K562 (cell line): Measurements from ENCODE around the gene HSD11B1. TPM values are rescaled to one million over a fixed set of nuclear protein-coding genes. Genes with fewer than 3 reads are reported as not detected.

ENCODE experiments used
- ARID2 ChIP-seq: fragments of 450-650 bp; IDR thresholded peaks from 2 replicates; pipeline ENCODE4 v1.6.1; 2017; ENCODE audit warnings: antibody characterized with exemption, mild to moderate bottlenecking
- CBFA2T3 ChIP-seq: fragments of 450-650 bp; IDR thresholded peaks from 2 replicates; pipeline ENCODE4 v1.6.1; 2017
- CBX3 ChIP-seq, 2 experiments: IDR thresholded peaks; 1 replicate in 1 of 2; 2 replicates in 1 of 2; pipeline ENCODE4 v1.6.1; 2012; ENCODE audit warnings: inconsistent platforms in 2 of 2, low read length in 2 of 2, borderline replicate concordance in 1 of 2, control low read depth in 1 of 2
- GABPA ChIP-seq: fragments of 200-800 bp; sonication (Bioruptor generic); conservative IDR thresholded peaks from 2 replicates; pipeline ENCODE4 v1.6.1; 2016; ENCODE audit warnings: low read depth, missing genetic modification characterization, missing compliant biosample characterization
- GABPB1 ChIP-seq: sonication (generic); formaldehyde crosslinking; IDR thresholded peaks from 2 replicates; pipeline ENCODE4 v1.8.0; 2022; ENCODE audit warnings: mild to moderate bottlenecking, missing genetic modification reagents
- HNRNPLL ChIP-seq: fragments of 200-400 bp; formaldehyde crosslinking; IDR thresholded peaks from 2 replicates; pipeline ENCODE4 v1.6.1; 2017; ENCODE audit warnings: low read length, low read depth, mild to moderate bottlenecking; ENCODE audit not compliant: poor library complexity, severe bottlenecking
- KLF13 ChIP-seq: fragments of 450-650 bp; IDR thresholded peaks from 2 replicates; pipeline ENCODE4 v1.6.1; 2016; ENCODE audit warnings: missing genetic modification characterization, low read depth, mild to moderate bottlenecking, missing compliant biosample characterization, moderate library complexity, borderline replicate concordance
- PTTG1 ChIP-seq: fragments of 450-650 bp; IDR thresholded peaks from 2 replicates; pipeline ENCODE4 v1.6.1; 2016; ENCODE audit warnings: low read depth, mild to moderate bottlenecking, missing genetic modification characterization, missing compliant biosample characterization
- RNF2 ChIP-seq: sonication (generic); IDR thresholded peaks from 2 replicates; pipeline ENCODE4 v1.6.1; 2016
- SRSF7 ChIP-seq: fragments of 200-400 bp; formaldehyde crosslinking; optimal IDR thresholded peaks from 2 replicates; pipeline ENCODE3; 2017; ENCODE audit warnings: mild to moderate bottlenecking, low read depth, low read length
- SRSF9 ChIP-seq: fragments of 200-400 bp; formaldehyde crosslinking; IDR thresholded peaks from 2 replicates; pipeline ENCODE4 v1.6.1; 2017; ENCODE audit warnings: low read depth, low read length, borderline replicate concordance
- TAF1 ChIP-seq: IDR thresholded peaks from 2 replicates; pipeline ENCODE4 v1.6.1; 2011; ENCODE audit warnings: mild to moderate bottlenecking, low read length, moderate library complexity; ENCODE audit not compliant: insufficient read depth, control insufficient read depth, severe bottlenecking; ENCODE audit errors: extremely low read depth
- WHSC1 ChIP-seq: IDR thresholded peaks from one replicate; pipeline ENCODE4 v1.6.1; 2012; ENCODE audit warnings: low read length, control low read depth, inconsistent platforms
- ZBTB17 ChIP-seq: fragments of 450-650 bp; formaldehyde crosslinking; IDR thresholded peaks from 2 replicates; pipeline ENCODE4 v1.4.0; 2020; ENCODE audit warnings: mild to moderate bottlenecking
- ZNF12 ChIP-seq: sonication (generic); formaldehyde crosslinking; IDR thresholded peaks from 2 replicates; pipeline ENCODE4 v1.4.0; 2020; ENCODE audit warnings: mild to moderate bottlenecking, missing genetic modification reagents
- ZNF224 ChIP-seq: sonication (generic); formaldehyde crosslinking; IDR thresholded peaks from 2 replicates; pipeline ENCODE4 v1.8.0; 2022; ENCODE audit warnings: mild to moderate bottlenecking, missing genetic modification reagents
- ZNF384 ChIP-seq: IDR thresholded peaks from 2 replicates; pipeline ENCODE4 v1.6.1; 2012; ENCODE audit warnings: low read depth, low read length, improper control_type of control experiment
- ZNF589 ChIP-seq: fragments of 200-800 bp; sonication (Bioruptor generic); IDR thresholded peaks from 2 replicates; pipeline ENCODE4 v1.6.1; 2016; ENCODE audit warnings: low read depth, missing genetic modification characterization, missing compliant biosample characterization
- ZNF77 ChIP-seq: fragments of 250-450 bp; sonication (Bioruptor Pico); IDR thresholded peaks from 2 replicates; pipeline ENCODE4 v1.5.0; 2020
- polyA plus RNA-seq, 8 experiments: library from polyadenylated mRNA; depleted of rRNA in 4 of 8; stranded (reverse) in 5 of 8; unstranded in 3 of 8; fragments of >200 nt; fragmentation: Nextera tagmentation in 2 of 8; fragmentation: Illumina TruSeq in 1 of 8; extraction: Ambion mirVana in 2 of 8; extraction: Trizol in 1 of 8; gene quantifications; 2 replicates each; pipeline versions ENCODE4 v1.2.1 to v1.2.3, GENCODE V29; 2011 to 2014; ENCODE audit warnings: inconsistent platforms in 1 of 8, missing spikeins in 1 of 8
- total RNA-seq, 7 experiments: library from RNA; depleted of rRNA in 6 of 7; stranded (reverse); fragments of >200 nt in 6 of 7; fragmentation: Illumina TruSeq in 2 of 7; extraction: Trizol in 2 of 7; gene quantifications; 2 replicates each; pipeline versions ENCODE4 v1.2.1 to v1.2.3, GENCODE V29; 2011 to 2021; ENCODE audit warnings: low replicate concordance in 1 of 7
- TF ChIP-seq, protein P1 (sequence below): IDR thresholded peaks from 3 replicates; pipeline ENCODE4 v1.6.1; 2011; ENCODE audit warnings: borderline replicate concordance, mild to moderate bottlenecking; ENCODE audit not compliant: insufficient read length, insufficient read depth
- TF ChIP-seq, protein P2 (sequence below): fragments of 450-650 bp; formaldehyde crosslinking; IDR thresholded peaks from 2 replicates; pipeline ENCODE4 v1.4.0; 2020; ENCODE audit warnings: mild to moderate bottlenecking, moderate library complexity
- TF ChIP-seq, protein P3 (sequence below): sonication (generic); formaldehyde crosslinking; IDR thresholded peaks from 2 replicates; pipeline ENCODE4 v1.8.1; 2023; ENCODE audit warnings: mild to moderate bottlenecking, missing genetic modification reagents
- TF ChIP-seq, protein P4 (sequence below): fragments of 450-650 bp; IDR thresholded peaks from 2 replicates; pipeline ENCODE4 v1.6.1; 2016; ENCODE audit warnings: missing biosample characterization, missing genetic modification characterization

The HSD11B1 gene
- total and polyA plus RNA-seq, 9 of the 15 experiments (the other 6 are each of a cell fraction or from before 2014, with no cell fraction given), result 0.04 to 0.16 TPM; not detected in 7

DNA sequence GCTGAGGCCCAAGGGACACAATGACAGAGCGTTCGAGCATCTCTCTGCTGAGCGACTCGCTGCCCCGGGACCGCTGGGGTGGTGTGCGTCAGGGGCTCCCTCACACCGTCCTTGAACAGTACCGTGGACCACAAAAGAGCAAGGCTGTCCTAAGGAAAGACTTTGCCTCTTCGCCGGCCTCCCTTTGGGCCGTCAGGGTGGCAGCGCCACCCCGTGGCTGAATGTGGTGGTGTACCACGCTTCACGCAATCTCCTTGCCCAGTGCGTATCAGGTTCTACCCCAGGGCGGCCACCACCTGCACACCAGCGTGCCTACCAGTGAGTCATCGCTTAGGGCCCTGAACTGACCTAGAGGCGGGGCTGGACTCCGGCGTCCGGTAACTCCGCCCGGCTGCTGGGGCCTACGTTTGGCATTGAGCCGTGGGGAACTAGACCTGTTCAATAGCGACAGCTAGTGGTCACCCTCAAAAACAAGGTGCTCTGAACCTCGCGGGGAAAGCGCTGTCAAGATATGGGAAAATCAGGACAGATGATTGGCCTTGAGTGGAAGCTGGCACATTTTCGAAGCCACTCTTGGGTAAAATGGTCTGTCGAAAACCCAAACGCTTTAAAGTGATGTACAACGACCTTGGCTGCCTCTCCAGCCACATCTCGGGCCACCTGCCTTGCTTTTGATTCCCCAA is 43.1 kb downstream of the HSD11B1 start (continued):
- TF ChIP-seq, protein P1, sequence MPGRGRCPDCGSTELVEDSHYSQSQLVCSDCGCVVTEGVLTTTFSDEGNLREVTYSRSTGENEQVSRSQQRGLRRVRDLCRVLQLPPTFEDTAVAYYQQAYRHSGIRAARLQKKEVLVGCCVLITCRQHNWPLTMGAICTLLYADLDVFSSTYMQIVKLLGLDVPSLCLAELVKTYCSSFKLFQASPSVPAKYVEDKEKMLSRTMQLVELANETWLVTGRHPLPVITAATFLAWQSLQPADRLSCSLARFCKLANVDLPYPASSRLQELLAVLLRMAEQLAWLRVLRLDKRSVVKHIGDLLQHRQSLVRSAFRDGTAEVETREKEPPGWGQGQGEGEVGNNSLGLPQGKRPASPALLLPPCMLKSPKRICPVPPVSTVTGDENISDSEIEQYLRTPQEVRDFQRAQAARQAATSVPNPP, result no peak
- peak in 1 of 2 experiments; percentile 85; a peak in 1 of 3 replicates for TF ChIP-seq CBX3 (IDR thresholded peaks at IDR 0.05; ENCODE audit: borderline replicate concordance in 1 of 2, low read length in 2 of 2)
- no peak for TF ChIP-seq ZNF589
- TF ChIP-seq ZNF77 (CRISPR knock-in tag), result no peak
- TF ChIP-seq ARID2, result 0 out of 2 replicates have a peak, but pooled peaks have one; percentile 55
- TF ChIP-seq ZBTB17 (CRISPR knock-in tag), result 0 out of 2 replicates have a peak, but pooled peaks have one; percentile 63
- 0 out of 2 replicates have a peak, but pooled peaks have one; percentile 29 for TF ChIP-seq ZNF12 (CRISPR knock-in tag)
- TF ChIP-seq CBFA2T3, result peak; percentile 54
- no peak for TF ChIP-seq SRSF7
- no peak for TF ChIP-seq ZNF224 (CRISPR knock-in tag)
- TF ChIP-seq SRSF9, result no peak
- no peak for TF ChIP-seq ZNF384
- TF ChIP-seq, protein P2, sequence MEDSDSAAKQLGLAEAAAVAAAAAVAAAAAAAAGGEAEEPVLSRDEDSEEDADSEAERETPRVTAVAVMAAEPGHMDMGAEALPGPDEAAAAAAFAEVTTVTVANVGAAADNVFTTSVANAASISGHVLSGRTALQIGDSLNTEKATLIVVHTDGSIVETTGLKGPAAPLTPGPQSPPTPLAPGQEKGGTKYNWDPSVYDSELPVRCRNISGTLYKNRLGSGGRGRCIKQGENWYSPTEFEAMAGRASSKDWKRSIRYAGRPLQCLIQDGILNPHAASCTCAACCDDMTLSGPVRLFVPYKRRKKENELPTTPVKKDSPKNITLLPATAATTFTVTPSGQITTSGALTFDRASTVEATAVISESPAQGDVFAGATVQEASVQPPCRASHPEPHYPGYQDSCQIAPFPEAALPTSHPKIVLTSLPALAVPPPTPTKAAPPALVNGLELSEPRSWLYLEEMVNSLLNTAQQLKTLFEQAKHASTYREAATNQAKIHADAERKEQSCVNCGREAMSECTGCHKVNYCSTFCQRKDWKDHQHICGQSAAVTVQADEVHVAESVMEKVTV (CRISPR knock-in tag), result peak; percentile 90
- no peak for TF ChIP-seq TAF1
- no peak for TF ChIP-seq PTTG1
- 0 out of 2 replicates have a peak, but pooled peaks have one; percentile 24 for TF ChIP-seq RNF2
- TF ChIP-seq GABPB1 (CRISPR knock-in tag), result peak; percentile 77
- TF ChIP-seq GABPA, result no peak
- TF ChIP-seq, protein P3, sequence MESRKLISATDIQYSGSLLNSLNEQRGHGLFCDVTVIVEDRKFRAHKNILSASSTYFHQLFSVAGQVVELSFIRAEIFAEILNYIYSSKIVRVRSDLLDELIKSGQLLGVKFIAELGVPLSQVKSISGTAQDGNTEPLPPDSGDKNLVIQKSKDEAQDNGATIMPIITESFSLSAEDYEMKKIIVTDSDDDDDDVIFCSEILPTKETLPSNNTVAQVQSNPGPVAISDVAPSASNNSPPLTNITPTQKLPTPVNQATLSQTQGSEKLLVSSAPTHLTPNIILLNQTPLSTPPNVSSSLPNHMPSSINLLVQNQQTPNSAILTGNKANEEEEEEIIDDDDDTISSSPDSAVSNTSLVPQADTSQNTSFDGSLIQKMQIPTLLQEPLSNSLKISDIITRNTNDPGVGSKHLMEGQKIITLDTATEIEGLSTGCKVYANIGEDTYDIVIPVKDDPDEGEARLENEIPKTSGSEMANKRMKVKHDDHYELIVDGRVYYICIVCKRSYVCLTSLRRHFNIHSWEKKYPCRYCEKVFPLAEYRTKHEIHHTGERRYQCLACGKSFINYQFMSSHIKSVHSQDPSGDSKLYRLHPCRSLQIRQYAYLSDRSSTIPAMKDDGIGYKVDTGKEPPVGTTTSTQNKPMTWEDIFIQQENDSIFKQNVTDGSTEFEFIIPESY, result 0 out of 2 replicates have a peak, but pooled peaks have one; percentile 52
- no peak for TF ChIP-seq KLF13 (tag)
- no peak for TF ChIP-seq WHSC1
- TF ChIP-seq, protein P4, sequence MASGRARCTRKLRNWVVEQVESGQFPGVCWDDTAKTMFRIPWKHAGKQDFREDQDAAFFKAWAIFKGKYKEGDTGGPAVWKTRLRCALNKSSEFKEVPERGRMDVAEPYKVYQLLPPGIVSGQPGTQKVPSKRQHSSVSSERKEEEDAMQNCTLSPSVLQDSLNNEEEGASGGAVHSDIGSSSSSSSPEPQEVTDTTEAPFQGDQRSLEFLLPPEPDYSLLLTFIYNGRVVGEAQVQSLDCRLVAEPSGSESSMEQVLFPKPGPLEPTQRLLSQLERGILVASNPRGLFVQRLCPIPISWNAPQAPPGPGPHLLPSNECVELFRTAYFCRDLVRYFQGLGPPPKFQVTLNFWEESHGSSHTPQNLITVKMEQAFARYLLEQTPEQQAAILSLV, result no peak
- peak; percentile 81 for TF ChIP-seq HNRNPLL
